K562 (cell line): Measurements from ENCODE around the gene NABP2. TPM values are rescaled to one million over a fixed set of nuclear protein-coding genes. Genes with fewer than 3 reads are reported as not detected.

Experiments
- ARID3A ChIP-seq: IDR thresholded peaks from 2 replicates; pipeline ENCODE4 v1.6.1; 2012; ENCODE audit warnings: low read depth, low read length, improper control_type of control experiment, borderline replicate concordance
- CC2D1A ChIP-seq: fragments of 450-650 bp; IDR thresholded peaks from 2 replicates; pipeline ENCODE4 v1.6.1; 2017; ENCODE audit warnings: mild to moderate bottlenecking
- CHD2 ChIP-seq: IDR thresholded peaks from 2 replicates; pipeline ENCODE4 v1.6.1; 2011; ENCODE audit warnings: low read depth, low read length
- FOXA1 ChIP-seq: fragments of 450-650 bp; IDR thresholded peaks from 2 replicates; pipeline ENCODE4 v1.6.1; 2016; ENCODE audit warnings: mild to moderate bottlenecking, borderline replicate concordance
- MAZ ChIP-seq, 2 experiments: fragments of 450-650 bp in 1 of 2; sonication (generic) in 1 of 2; formaldehyde crosslinking; IDR thresholded peaks in 1 of 2; conservative IDR thresholded peaks in 1 of 2; 2 replicates each; pipeline versions ENCODE4 v1.4.0 to v1.5.0; 2020; ENCODE audit warnings: mild to moderate bottlenecking in 1 of 2, missing genetic modification reagents in 1 of 2
- MBD2 ChIP-seq: sonication (generic); IDR thresholded peaks from 2 replicates; pipeline ENCODE4 v1.6.1; 2016; ENCODE audit warnings: low read depth, borderline replicate concordance
- NCOR1 ChIP-seq: fragments of 450-650 bp; IDR thresholded peaks from 2 replicates; pipeline ENCODE4 v1.6.1; 2016; ENCODE audit warnings: mild to moderate bottlenecking, moderate library complexity
- RBM15 ChIP-seq: fragments of 200-400 bp; formaldehyde crosslinking; IDR thresholded peaks from 2 replicates; pipeline ENCODE4 v1.6.1; 2018; ENCODE audit warnings: mild to moderate bottlenecking, low read length, moderate library complexity; ENCODE audit not compliant: insufficient read depth
- SOX6 ChIP-seq: fragments of 450-650 bp; IDR thresholded peaks from 2 replicates; pipeline ENCODE4 v1.6.1; 2014; ENCODE audit warnings: mild to moderate bottlenecking
- TGIF2 ChIP-seq: sonication (generic); formaldehyde crosslinking; IDR thresholded peaks from 2 replicates; pipeline ENCODE4 v1.8.1; 2022; ENCODE audit warnings: mild to moderate bottlenecking, missing genetic modification reagents, moderate library complexity
- ZBTB5 ChIP-seq: fragments of 450-650 bp; IDR thresholded peaks from 2 replicates; pipeline ENCODE4 v1.6.1; 2017; ENCODE audit warnings: antibody characterized with exemption
- ZNF224 ChIP-seq: sonication (generic); formaldehyde crosslinking; IDR thresholded peaks from 2 replicates; pipeline ENCODE4 v1.8.0; 2022; ENCODE audit warnings: mild to moderate bottlenecking, missing genetic modification reagents
- ZNF766 ChIP-seq: fragments of 200-800 bp; sonication (Bioruptor generic); conservative IDR thresholded peaks from 2 replicates; pipeline ENCODE4 v1.6.1; 2016; ENCODE audit warnings: missing genetic modification characterization, missing compliant biosample characterization
- polyA plus RNA-seq, 8 experiments: library from polyadenylated mRNA; depleted of rRNA in 4 of 8; stranded (reverse) in 5 of 8; unstranded in 3 of 8; fragments of >200 nt; fragmentation: Nextera tagmentation in 2 of 8; fragmentation: Illumina TruSeq in 1 of 8; extraction: Ambion mirVana in 2 of 8; extraction: Trizol in 1 of 8; gene quantifications; 2 replicates each; pipeline versions ENCODE4 v1.2.1 to v1.2.3, GENCODE V29; 2011 to 2014; ENCODE audit warnings: inconsistent platforms in 1 of 8, missing spikeins in 1 of 8
- total RNA-seq, 7 experiments: library from RNA; depleted of rRNA in 6 of 7; stranded (reverse); fragments of >200 nt in 6 of 7; fragmentation: Illumina TruSeq in 2 of 7; extraction: Trizol in 2 of 7; gene quantifications; 2 replicates each; pipeline versions ENCODE4 v1.2.1 to v1.2.3, GENCODE V29; 2011 to 2021; ENCODE audit warnings: low replicate concordance in 1 of 7
- TF ChIP-seq, protein P1 (sequence below), 2 experiments: fragments of 200-800 bp in 1 of 2; sonication (Bioruptor generic) in 1 of 2; sonication (generic) in 1 of 2; formaldehyde crosslinking in 1 of 2; IDR thresholded peaks in 1 of 2; conservative IDR thresholded peaks in 1 of 2; 2 replicates each; pipeline versions ENCODE4 v1.5.0 to v1.6.1; 2016 to 2020; ENCODE audit warnings: missing compliant biosample characterization in 1 of 2, missing genetic modification characterization in 1 of 2, missing genetic modification reagents in 1 of 2
- TF ChIP-seq, protein P2 (sequence below): fragments of 250-450 bp; sonication (Bioruptor Pico); IDR thresholded peaks from 2 replicates; pipeline ENCODE4 v1.5.1; 2021; ENCODE audit warnings: mild to moderate bottlenecking
- TF ChIP-seq, protein P3 (sequence below): sonication (generic); formaldehyde crosslinking; IDR thresholded peaks from 2 replicates; pipeline ENCODE4 v1.8.0; 2022; ENCODE audit warnings: mild to moderate bottlenecking, missing genetic modification reagents

NABP2 gene
- total and polyA plus RNA-seq, 9 of the 15 experiments (the other 6 are each of a cell fraction or from before 2014, with no cell fraction given) = 11.3 to 60.6 (median 43.5) TPM

DNA sequence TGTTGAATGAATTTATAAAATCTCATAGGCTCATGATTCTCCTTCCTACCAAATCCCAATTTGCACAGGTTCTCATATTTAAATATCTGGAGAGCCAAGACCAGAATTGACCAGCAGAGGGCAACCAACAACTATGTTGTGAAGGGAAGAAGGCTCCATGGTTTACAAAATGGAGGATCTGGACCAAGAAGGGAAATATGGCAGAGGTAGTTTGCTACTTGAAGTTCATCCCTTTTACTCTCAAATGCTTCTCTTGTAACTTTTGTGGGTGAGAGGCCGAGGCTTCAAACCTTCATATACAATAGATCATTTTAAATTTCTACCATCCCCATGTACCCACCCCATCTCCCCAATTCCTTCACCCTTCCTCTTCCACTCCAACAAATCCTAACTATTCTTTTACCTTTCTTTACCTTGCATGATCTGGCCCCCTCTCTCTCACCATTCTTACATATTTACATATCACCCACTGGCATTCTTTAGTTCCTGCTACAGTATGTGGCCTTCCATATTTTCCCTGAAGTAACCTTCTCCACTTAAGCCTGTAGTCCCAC lies 31.0 kb upstream of the NABP2 start (continued):
- 0 out of 2 replicates have a peak, but pooled peaks have one; percentile 37 for TF ChIP-seq ZNF766 (CRISPR knock-in tag)
- no peak for TF ChIP-seq ZNF224 (CRISPR knock-in tag)
- TF ChIP-seq SOX6 = no peak
- no peak for TF ChIP-seq MBD2
- 0 out of 2 replicates have a peak, but pooled peaks have one; percentile 41 for TF ChIP-seq ARID3A
- TF ChIP-seq, protein P1, sequence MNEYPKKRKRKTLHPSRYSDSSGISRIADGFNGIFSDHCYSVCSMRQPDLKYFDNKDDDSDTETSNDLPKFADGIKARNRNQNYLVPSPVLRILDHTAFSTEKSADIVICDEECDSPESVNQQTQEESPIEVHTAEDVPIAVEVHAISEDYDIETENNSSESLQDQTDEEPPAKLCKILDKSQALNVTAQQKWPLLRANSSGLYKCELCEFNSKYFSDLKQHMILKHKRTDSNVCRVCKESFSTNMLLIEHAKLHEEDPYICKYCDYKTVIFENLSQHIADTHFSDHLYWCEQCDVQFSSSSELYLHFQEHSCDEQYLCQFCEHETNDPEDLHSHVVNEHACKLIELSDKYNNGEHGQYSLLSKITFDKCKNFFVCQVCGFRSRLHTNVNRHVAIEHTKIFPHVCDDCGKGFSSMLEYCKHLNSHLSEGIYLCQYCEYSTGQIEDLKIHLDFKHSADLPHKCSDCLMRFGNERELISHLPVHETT (CRISPR knock-in tag; conservative IDR thresholded peaks at IDR 0.05 in 1 of 2, IDR thresholded peaks at IDR 0.05 in 1 of 2) = no peak; a peak in 1 of 4 replicates
- peak; percentile 9; the same call in 1 of the 2 replicates for TF ChIP-seq NCOR1
- no peak for TF ChIP-seq FOXA1
- no peak for TF ChIP-seq ZBTB5
- no peak for TF ChIP-seq TGIF2
- TF ChIP-seq MAZ (CRISPR knock-in tag; conservative IDR thresholded peaks at IDR 0.05 in 1 of 2, IDR thresholded peaks at IDR 0.05 in 1 of 2) = peak in 1 of 2 experiments; percentile 34; a peak in 1 of 4 replicates
- TF ChIP-seq CC2D1A = peak; percentile 69; the same call in 1 of the 2 replicates
- TF ChIP-seq, protein P2, sequence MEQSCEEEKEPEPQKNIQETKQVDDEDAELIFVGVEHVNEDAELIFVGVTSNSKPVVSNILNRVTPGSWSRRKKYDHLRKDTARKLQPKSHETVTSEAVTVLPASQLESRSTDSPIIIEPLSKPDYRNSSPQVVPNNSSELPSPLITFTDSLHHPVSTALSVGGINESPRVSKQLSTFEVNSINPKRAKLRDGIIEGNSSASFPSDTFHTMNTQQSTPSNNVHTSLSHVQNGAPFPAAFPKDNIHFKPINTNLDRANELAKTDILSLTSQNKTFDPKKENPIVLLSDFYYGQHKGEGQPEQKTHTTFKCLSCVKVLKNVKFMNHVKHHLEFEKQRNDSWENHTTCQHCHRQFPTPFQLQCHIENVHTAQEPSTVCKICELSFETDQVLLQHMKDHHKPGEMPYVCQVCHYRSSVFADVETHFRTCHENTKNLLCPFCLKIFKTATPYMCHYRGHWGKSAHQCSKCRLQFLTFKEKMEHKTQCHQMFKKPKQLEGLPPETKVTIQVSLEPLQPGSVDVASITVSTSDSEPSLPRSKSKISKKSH (CRISPR knock-in tag) = no peak
- no peak for TF ChIP-seq RBM15
- TF ChIP-seq, protein P3, sequence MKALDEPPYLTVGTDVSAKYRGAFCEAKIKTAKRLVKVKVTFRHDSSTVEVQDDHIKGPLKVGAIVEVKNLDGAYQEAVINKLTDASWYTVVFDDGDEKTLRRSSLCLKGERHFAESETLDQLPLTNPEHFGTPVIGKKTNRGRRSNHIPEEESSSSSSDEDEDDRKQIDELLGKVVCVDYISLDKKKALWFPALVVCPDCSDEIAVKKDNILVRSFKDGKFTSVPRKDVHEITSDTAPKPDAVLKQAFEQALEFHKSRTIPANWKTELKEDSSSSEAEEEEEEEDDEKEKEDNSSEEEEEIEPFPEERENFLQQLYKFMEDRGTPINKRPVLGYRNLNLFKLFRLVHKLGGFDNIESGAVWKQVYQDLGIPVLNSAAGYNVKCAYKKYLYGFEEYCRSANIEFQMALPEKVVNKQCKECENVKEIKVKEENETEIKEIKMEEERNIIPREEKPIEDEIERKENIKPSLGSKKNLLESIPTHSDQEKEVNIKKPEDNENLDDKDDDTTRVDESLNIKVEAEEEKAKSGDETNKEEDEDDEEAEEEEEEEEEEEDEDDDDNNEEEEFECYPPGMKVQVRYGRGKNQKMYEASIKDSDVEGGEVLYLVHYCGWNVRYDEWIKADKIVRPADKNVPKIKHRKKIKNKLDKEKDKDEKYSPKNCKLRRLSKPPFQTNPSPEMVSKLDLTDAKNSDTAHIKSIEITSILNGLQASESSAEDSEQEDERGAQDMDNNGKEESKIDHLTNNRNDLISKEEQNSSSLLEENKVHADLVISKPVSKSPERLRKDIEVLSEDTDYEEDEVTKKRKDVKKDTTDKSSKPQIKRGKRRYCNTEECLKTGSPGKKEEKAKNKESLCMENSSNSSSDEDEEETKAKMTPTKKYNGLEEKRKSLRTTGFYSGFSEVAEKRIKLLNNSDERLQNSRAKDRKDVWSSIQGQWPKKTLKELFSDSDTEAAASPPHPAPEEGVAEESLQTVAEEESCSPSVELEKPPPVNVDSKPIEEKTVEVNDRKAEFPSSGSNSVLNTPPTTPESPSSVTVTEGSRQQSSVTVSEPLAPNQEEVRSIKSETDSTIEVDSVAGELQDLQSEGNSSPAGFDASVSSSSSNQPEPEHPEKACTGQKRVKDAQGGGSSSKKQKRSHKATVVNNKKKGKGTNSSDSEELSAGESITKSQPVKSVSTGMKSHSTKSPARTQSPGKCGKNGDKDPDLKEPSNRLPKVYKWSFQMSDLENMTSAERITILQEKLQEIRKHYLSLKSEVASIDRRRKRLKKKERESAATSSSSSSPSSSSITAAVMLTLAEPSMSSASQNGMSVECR (CRISPR knock-in tag) = no peak
- TF ChIP-seq CHD2 = no peak
